GM15510 (cell line): ENCODE results near the gene TESMIN.

Experiments used
- POLR2A ChIP-seq: IDR thresholded peaks from 3 replicates; pipeline ENCODE4 v1.6.1; 2011; ENCODE audit warnings: borderline replicate concordance; ENCODE audit not compliant: insufficient read length; ENCODE audit errors: extremely low read depth

TESMIN gene

DNA sequence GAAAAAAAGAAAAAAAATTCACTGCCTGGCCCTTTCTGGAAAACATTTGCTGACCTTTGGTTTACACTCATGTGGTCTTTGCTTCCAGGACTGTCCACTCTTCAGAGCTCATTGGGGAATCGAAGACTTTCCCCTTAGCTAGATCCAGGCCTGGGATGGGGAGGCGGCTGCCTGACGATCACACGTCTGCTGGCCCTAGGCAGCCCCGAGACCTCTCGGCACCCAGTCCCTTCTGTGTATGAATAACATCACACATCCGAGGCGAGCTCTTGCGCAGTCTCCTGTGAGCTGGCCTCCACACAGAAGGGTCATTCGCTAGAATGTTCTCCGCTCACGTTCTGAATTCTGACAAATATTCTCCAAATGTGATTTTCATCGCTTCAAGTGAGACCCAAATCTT is 92.7 kb downstream of the TESMIN start:
- no peak for TF ChIP-seq POLR2A

DNA sequence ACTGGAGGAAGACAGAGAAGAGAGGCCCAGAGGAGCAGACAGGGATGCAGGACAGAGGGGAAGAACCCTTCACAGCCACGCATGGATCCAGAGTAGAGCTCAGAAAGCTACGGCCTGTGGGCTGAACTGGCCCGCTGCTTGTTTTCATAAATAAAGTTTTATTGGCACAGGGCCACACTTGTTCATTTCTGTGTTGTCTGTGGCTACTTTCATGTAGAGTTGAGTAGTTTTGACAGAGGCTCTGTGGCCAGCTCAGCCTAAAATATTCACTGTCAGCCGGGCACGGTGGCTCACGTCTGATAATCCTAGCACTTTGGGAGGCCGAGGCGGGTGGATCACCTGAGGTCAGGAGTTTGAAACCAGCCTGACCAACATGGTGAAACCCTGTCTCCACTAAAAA is 93.2 kb downstream of the TESMIN start:
- no peak for TF ChIP-seq POLR2A
